Measurements from ENCODE around the gene GGCX.

The GGCX gene
- long read RNA-seq, full-length matches to known transcripts = 5 of 19 reads
- long read RNA-seq, partial matches to known transcripts = 3 of 19 reads
- long read RNA-seq, other reads (novel, unspliced or antisense) = 11 of 19 reads

- peak within 1 kb of the TSS; percentile 86 for H3K27ac ChIP-seq (replicated peaks)
- peak; percentile 93 to 97 for DNase-seq (ENCODE audit: low read depth in 1 of 2, low spot score in 1 of 2)
- no peaks in the 10 kb centered on the region for H3K27me3 ChIP-seq (ENCODE audit: insufficient read depth, poor library complexity, severe bottlenecking)
- TF ChIP-seq GABPA (IDR thresholded peaks at IDR 0.05; ENCODE audit: low read depth) (no peak; the same call in 1 of the 2 replicates), POLR2AphosphoS5 (IDR thresholded peaks at IDR 0.05; ENCODE audit: low read depth) (peak; percentile 93), SPI1 (IDR thresholded peaks at IDR 0.05; ENCODE audit: borderline replicate concordance, low read depth) (peak; percentile 26; the same call in 1 of the 2 replicates)
- TF ChIP-seq, protein P1, sequence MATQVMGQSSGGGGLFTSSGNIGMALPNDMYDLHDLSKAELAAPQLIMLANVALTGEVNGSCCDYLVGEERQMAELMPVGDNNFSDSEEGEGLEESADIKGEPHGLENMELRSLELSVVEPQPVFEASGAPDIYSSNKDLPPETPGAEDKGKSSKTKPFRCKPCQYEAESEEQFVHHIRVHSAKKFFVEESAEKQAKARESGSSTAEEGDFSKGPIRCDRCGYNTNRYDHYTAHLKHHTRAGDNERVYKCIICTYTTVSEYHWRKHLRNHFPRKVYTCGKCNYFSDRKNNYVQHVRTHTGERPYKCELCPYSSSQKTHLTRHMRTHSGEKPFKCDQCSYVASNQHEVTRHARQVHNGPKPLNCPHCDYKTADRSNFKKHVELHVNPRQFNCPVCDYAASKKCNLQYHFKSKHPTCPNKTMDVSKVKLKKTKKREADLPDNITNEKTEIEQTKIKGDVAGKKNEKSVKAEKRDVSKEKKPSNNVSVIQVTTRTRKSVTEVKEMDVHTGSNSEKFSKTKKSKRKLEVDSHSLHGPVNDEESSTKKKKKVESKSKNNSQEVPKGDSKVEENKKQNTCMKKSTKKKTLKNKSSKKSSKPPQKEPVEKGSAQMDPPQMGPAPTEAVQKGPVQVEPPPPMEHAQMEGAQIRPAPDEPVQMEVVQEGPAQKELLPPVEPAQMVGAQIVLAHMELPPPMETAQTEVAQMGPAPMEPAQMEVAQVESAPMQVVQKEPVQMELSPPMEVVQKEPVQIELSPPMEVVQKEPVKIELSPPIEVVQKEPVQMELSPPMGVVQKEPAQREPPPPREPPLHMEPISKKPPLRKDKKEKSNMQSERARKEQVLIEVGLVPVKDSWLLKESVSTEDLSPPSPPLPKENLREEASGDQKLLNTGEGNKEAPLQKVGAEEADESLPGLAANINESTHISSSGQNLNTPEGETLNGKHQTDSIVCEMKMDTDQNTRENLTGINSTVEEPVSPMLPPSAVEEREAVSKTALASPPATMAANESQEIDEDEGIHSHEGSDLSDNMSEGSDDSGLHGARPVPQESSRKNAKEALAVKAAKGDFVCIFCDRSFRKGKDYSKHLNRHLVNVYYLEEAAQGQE (IDR thresholded peaks at IDR 0.05; ENCODE audit: insufficient replicate concordance, low read depth) = peak; percentile 7
- TF ChIP-seq, protein P2, sequence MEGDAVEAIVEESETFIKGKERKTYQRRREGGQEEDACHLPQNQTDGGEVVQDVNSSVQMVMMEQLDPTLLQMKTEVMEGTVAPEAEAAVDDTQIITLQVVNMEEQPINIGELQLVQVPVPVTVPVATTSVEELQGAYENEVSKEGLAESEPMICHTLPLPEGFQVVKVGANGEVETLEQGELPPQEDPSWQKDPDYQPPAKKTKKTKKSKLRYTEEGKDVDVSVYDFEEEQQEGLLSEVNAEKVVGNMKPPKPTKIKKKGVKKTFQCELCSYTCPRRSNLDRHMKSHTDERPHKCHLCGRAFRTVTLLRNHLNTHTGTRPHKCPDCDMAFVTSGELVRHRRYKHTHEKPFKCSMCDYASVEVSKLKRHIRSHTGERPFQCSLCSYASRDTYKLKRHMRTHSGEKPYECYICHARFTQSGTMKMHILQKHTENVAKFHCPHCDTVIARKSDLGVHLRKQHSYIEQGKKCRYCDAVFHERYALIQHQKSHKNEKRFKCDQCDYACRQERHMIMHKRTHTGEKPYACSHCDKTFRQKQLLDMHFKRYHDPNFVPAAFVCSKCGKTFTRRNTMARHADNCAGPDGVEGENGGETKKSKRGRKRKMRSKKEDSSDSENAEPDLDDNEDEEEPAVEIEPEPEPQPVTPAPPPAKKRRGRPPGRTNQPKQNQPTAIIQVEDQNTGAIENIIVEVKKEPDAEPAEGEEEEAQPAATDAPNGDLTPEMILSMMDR (IDR thresholded peaks at IDR 0.05; ENCODE audit: insufficient read depth, low read length) = no peak
- peak within 1 kb of the TSS; percentile 93 for H3K4me3 ChIP-seq (replicated peaks; ENCODE audit: insufficient read depth, low read length)
Measured at GRCh38 chr2:85561280-85562212, at the start of gene GGCX. Gene GGCX (minus strand): TSS chr2:85561493. CDS start chr2:85561428, 65 bp downstream.

- Histone ChIP-seq H3K27ac (replicated peaks) (no peak overlapping the region), H3K27me3 (ENCODE audit: insufficient read depth, poor library complexity, severe bottlenecking) (no peaks in the 10 kb centered on the region), H3K4me3 (replicated peaks; ENCODE audit: insufficient read depth, low read length) (no peak overlapping the region)
- DNase-seq (ENCODE audit: low read depth in 1 of 2, low spot score in 1 of 2) = no peak
- TF ChIP-seq GABPA (IDR thresholded peaks at IDR 0.05; ENCODE audit: low read depth) = no peak
- TF ChIP-seq, protein P2 (IDR thresholded peaks at IDR 0.05; ENCODE audit: insufficient read depth, low read length) = no peak
- no peak for TF ChIP-seq SPI1 (IDR thresholded peaks at IDR 0.05; ENCODE audit: borderline replicate concordance, low read depth)
- no peak for TF ChIP-seq POLR2AphosphoS5 (IDR thresholded peaks at IDR 0.05; ENCODE audit: low read depth)
- TF ChIP-seq, protein P1 (IDR thresholded peaks at IDR 0.05; ENCODE audit: insufficient replicate concordance, low read depth) = no peak
Measured at GRCh38 chr2:85607268-85608215, 46.2 kb upstream of the GGCX start.

DNA sequence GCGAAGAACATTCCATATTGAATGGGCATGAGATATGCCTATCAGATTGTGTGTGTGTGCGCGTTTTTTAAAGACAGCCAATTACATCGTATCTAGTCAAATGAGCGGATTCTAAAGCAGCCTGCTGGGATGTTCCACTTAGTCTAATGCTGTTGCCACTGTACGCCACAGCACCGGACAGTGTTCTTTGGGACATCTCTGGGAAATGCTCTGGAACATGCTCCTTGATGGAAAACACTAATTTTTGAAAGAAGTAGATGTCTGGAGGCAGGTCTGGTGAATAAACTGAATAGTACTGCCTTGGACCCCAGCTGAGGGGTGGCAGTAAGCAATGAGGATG is 44.8 kb upstream of the GGCX start:
- H3K27ac ChIP-seq (replicated peaks) = no peak overlapping the region
- TF ChIP-seq GABPA (IDR thresholded peaks at IDR 0.05; ENCODE audit: low read depth) = no peak
- TF ChIP-seq, protein P2 (IDR thresholded peaks at IDR 0.05; ENCODE audit: insufficient read depth, low read length) = no peak
- no peak for TF ChIP-seq SPI1 (IDR thresholded peaks at IDR 0.05; ENCODE audit: borderline replicate concordance, low read depth)
- no peak for TF ChIP-seq POLR2AphosphoS5 (IDR thresholded peaks at IDR 0.05; ENCODE audit: low read depth)
- TF ChIP-seq, protein P1 (IDR thresholded peaks at IDR 0.05; ENCODE audit: insufficient replicate concordance, low read depth) = no peak
- H3K27me3 ChIP-seq (ENCODE audit: insufficient read depth, poor library complexity, severe bottlenecking) = no peaks in the 10 kb centered on the region
- DNase-seq (ENCODE audit: low read depth in 1 of 2, low spot score in 1 of 2) = no peak
- H3K4me3 ChIP-seq (replicated peaks; ENCODE audit: insufficient read depth, low read length) = no peak overlapping the region

Data from HL-60 (cell line).